Lower lobe of right lung (tissue), 2 donors: ENCODE results near the gene MLXIP. TPM values are rescaled to one million over a fixed set of nuclear protein-coding genes. Genes with fewer than 3 reads are reported as not detected.
A peak's percentile ranks its signal among the peaks of the same experiment; 100 is the strongest.

Source experiments
- ATAC-seq, 2 donors: fragments of 200-7000 bp; cut with Tn5 transposase; one replicate each; pipeline ENCODE4 v1.9.1; 2020 to 2022; ENCODE audit warnings: mild to moderate bottlenecking in 2 of 2, moderate library complexity in 2 of 2
- DNase-seq: peaks from one replicate; pipeline ENCODE4 v3.0.0-alpha.2; 2020
- H3K27ac ChIP-seq: fragments of 200-600 bp; one replicate; pipeline ENCODE4 v1.8.0; 2022
- H3K27me3 ChIP-seq: fragments of 200-600 bp; one replicate; pipeline ENCODE4 v1.8.0; 2022; ENCODE audit warnings: low read depth
- H3K36me3 ChIP-seq: fragments of 200-600 bp; one replicate; pipeline ENCODE4 v1.8.0; 2022; ENCODE audit warnings: mild to moderate bottlenecking
- H3K4me1 ChIP-seq: fragments of 200-600 bp; one replicate; pipeline ENCODE4 v1.8.0; 2022
- H3K4me3 ChIP-seq: fragments of 200-600 bp; one replicate; pipeline ENCODE4 v1.8.0; 2022; ENCODE audit warnings: mild to moderate bottlenecking
- H3K9me3 ChIP-seq: fragments of 200-600 bp; one replicate; pipeline ENCODE4 v1.8.0; 2022
- intact Hi-C: fragments of 100-400 bp; cut with DNase I; formaldehyde crosslinking; loops from one replicate; pipeline ENCODE4 v1.11.0; 2022
- total RNA-seq: library from RNA; stranded (reverse); fragmentation: NEBNext Ultra II Directional; extraction: Animal tissue kit (Norgen Biotek cat#: 25700); gene quantifications from one replicate; pipeline ENCODE4 v1.2.1, GENCODE V29; 2021
- TF ChIP-seq, protein P1 (sequence below): fragments of 200-600 bp; IDR thresholded peaks from one replicate; pipeline ENCODE4 v1.8.0; 2022; ENCODE audit warnings: antibody characterized with exemption, mild to moderate bottlenecking
- donor health status: DM: no; HTN: yes; CAD: no; lungs with severe emphysema.

The MLXIP gene
- total RNA-seq, 1 donor from 2014 or later: 55.9 TPM

DNA sequence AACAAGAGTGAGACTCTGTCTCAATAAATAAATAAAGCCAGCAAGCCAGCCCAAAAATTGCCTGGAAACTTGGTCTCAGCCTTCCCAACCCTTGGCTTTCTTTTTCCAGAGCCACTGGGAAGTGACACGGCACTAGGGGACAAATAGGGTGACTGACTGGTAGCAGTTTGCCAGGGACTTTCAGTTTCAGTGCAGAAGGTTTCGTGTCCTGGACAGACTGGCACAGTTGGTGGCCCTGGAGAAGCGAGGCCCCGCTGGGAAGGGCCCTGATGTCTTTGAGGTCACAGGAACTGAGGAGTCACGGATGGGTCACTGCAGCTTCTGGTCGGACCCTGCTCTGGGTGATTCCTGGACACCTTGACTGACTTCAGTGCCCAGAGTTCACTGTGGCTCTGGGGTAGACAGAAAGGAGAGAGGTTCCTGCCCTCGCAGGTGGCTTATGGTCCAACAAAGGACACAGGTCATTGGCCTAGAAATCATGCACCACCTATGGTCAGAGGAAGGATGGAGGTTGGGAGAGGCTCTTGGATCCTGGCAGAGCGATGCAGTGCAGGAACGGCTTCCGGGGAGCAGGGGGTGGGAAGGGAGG, 107.0 kb downstream of the MLXIP start:
- Histone ChIP-seq H3K9me3 (no peaks in the 10 kb centered on the region), H3K4me3 (no peak overlapping the region), H3K36me3 (no peaks in the 10 kb centered on the region), H3K27ac (no peak overlapping the region), H3K4me1 (peaks cover 11% of the 10 kb centered on the region), H3K27me3 (peaks cover 12% of the 10 kb centered on the region)
- ATAC-seq (no peak), DNase-seq (no peak)
- intact Hi-C loops: no loop called here
- TF ChIP-seq, protein P1, sequence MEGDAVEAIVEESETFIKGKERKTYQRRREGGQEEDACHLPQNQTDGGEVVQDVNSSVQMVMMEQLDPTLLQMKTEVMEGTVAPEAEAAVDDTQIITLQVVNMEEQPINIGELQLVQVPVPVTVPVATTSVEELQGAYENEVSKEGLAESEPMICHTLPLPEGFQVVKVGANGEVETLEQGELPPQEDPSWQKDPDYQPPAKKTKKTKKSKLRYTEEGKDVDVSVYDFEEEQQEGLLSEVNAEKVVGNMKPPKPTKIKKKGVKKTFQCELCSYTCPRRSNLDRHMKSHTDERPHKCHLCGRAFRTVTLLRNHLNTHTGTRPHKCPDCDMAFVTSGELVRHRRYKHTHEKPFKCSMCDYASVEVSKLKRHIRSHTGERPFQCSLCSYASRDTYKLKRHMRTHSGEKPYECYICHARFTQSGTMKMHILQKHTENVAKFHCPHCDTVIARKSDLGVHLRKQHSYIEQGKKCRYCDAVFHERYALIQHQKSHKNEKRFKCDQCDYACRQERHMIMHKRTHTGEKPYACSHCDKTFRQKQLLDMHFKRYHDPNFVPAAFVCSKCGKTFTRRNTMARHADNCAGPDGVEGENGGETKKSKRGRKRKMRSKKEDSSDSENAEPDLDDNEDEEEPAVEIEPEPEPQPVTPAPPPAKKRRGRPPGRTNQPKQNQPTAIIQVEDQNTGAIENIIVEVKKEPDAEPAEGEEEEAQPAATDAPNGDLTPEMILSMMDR: no peak

- intact Hi-C loops: no loop called here
- Histone ChIP-seq H3K4me1 (peaks cover 11% of the 10 kb centered on the region), H3K27ac (no peak overlapping the region), H3K36me3 (no peaks in the 10 kb centered on the region), H3K4me3 (no peak overlapping the region), H3K9me3 (no peaks in the 10 kb centered on the region), H3K27me3 (peaks cover 12% of the 10 kb centered on the region)
- TF ChIP-seq, protein P1: no peak
- no peak for ATAC-seq
- no peak for DNase-seq
These were observed 108.9 kb downstream of the MLXIP start for GRCh38 chr12:122187466-122187865.

DNA sequence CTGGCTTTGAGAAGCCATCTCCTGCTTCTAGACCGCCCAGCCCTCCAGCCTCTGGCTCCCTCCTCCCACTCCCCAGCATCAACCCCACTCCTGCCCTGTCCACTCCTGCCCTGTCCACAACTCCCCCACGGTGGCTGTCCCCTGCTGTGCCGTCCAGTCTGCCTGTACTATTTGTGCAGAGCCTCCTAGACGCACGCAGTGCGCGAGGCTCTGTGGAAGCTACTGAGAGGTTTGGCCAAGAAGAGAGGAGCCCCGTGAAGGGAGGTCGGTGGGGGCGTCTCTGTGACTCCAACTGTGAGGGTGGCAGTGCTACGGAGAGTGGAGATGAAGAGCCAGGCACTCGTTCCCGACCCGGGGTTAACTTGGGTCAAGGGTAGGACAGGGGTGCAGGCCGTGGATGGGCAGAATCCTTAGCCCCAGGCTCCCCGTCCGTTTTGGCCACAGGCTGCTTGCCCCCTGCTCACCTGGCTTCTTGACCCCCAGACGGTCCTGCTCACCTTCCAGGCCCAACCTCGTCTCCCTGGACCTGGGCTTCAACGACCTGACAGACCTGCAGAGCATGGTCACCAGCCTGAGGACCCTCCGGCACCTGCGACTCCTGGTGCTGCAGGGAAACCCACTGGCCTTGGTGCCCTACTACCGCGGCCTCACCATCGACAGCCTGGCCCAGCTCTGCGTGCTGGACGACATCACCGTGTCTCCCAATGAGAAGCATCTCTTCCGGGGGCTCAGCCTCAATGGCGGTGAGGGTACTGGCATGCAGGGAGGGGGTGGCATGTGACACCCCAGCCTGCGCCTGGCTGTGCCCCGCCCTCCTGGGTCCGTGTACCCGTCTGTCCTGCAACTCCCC, 111.3 kb downstream of the MLXIP start:
- H3K36me3 ChIP-seq: no peaks in the 10 kb centered on the region
- no peak overlapping the region for H3K27ac ChIP-seq
- ATAC-seq (peak; percentile 14 to 20), DNase-seq (no peak)
- H3K27me3 ChIP-seq: no peaks in the 10 kb centered on the region
- H3K9me3 ChIP-seq: no peaks in the 10 kb centered on the region
- no peak overlapping the region for H3K4me3 ChIP-seq
- no peaks in the 10 kb centered on the region for H3K4me1 ChIP-seq
- intact Hi-C loops: no loop called here
- TF ChIP-seq, protein P1: no peak

GRCh38 chr12:122190842-122191668, 112.5 kb downstream of the MLXIP start:
- H3K27me3 ChIP-seq: no peaks in the 10 kb centered on the region
- intact Hi-C loops: no loop called here
- no peaks in the 10 kb centered on the region for H3K36me3 ChIP-seq
- TF ChIP-seq, protein P1: peak; percentile 70
- no peaks in the 10 kb centered on the region for H3K9me3 ChIP-seq
- DNase-seq (peak; percentile 57), ATAC-seq (peak; percentile 82 to 84)
- no peak overlapping the region for H3K4me3 ChIP-seq
- H3K4me1 ChIP-seq: no peaks in the 10 kb centered on the region
- H3K27ac ChIP-seq: no peak overlapping the region

DNA sequence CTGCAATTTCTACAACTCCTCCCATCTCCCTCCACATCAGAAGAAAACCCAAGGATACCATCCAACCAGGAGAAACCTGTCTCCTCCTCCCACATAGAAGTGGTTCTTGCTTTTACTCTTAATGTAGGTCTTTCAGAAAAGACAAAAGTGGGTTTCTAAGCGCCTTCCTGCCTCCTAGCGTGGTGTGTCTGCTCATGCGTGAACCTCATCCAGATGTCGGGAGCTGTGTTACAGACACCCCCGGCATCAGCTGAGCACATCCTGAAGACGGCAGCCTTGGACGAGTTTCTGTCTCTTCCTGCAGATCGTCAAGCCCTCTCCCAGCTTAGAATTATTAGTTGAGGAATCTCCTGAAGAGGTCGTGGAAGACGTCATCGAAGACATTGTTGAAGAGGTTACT, 113.9 kb downstream of the MLXIP start:
- ATAC-seq: no peak
- TF ChIP-seq, protein P1: no peak
- Histone ChIP-seq H3K4me3 (no peak overlapping the region), H3K4me1 (no peaks in the 10 kb centered on the region), H3K27me3 (no peaks in the 10 kb centered on the region), H3K27ac (no peak overlapping the region), H3K36me3 (no peaks in the 10 kb centered on the region), H3K9me3 (no peaks in the 10 kb centered on the region)
- intact Hi-C loops: no loop called here
- DNase-seq: no peak
